HG03280 (cell line): Measurements from ENCODE around the gene EFL1.
"Not testable (repeated sequence)": the region's sequence is repeated elsewhere in the genome, so short reads cannot be mapped to it uniquely, and the experiment has no call there.

Experiments
- ATAC-seq: cut with Tn5 transposase; IDR thresholded peaks from one replicate; pipeline ENCODE4 v1.9.1; 2021; ENCODE audit warnings: mild to moderate bottlenecking, moderate library complexity; ENCODE audit not compliant: unreplicated experiment

The EFL1 gene

DNA sequence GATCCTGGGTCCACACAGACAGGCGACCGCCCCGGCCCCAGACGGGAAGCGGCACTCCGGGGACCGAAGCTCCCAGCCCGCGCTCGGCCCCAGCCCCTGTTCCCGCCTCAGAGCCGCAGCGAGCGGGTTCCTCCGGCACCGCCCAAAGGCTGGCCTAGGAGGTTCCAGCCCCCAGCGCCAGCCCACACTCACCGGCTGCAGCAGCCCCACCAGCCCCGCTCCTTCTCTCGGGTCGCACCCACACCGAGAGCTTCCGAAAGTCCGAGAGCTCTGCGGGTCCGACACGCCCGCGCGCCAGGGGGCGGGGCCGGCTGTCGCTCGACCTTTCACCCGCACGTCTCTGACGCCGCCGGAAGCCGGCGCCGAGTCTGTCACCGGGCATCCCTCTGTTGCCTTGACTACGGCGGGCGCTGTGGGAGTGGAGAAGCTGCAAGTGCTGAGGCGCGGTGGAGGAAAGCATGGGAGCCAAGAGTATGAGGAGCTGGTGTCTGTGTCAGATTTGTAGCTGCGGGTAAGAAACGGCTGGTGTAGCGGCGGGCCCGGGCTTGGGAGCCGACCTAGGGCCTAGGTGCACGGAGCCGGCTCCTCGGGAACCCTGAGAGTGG, at the start of gene EFL1, which contains the start of gene SAXO2:
EFL1 (minus strand) TSS at position 313 of the 605 bp plus-strand sequence. CDS start 956 bp downstream, outside the sequence.
SAXO2 (plus strand) TSS at position 397 of the 605 bp plus-strand sequence; CDS start at position 459, 62 bp downstream.
- peak; percentile 98 for ATAC-seq

DNA sequence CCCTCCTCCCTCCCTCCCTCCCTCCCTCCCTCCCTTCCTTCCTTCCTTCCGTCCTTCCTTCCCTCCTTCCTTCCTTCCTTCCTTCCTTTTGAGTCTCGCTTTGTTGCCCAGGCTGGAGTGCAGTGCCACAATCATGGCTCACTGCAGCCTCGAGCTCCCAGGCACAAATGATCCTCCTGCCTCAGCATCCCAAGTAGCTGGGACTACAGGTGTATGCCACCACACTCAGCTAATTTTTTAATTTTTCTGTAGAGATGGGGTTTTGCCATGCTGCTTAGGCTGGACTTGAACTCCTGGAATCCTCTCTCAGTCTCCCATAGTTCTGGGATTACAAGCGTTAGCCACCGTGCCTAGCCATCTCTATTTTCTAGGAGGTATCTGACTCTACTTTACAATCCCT, 48.8 kb upstream of the EFL1 start:
- not testable (repeated sequence) for ATAC-seq

DNA sequence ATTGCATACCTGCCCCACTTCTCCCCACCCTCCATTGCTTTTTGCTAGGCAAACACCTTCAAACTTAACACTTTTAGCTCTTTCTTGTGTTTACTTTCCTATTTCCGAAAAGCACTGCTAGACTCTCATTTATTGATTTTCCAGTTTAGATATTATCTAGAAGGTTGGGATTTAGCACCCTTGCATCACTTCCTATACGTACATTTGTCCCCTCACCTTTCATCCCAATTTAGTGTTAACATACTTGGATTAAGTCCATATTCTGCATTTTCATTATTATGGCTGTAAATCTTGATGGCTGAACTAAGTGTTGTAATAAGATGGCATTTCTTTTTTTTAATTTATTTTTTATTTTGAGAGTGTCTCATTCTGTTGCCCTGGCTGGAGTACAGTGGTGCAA, 47.3 kb upstream of the EFL1 start:
- no peak for ATAC-seq

DNA sequence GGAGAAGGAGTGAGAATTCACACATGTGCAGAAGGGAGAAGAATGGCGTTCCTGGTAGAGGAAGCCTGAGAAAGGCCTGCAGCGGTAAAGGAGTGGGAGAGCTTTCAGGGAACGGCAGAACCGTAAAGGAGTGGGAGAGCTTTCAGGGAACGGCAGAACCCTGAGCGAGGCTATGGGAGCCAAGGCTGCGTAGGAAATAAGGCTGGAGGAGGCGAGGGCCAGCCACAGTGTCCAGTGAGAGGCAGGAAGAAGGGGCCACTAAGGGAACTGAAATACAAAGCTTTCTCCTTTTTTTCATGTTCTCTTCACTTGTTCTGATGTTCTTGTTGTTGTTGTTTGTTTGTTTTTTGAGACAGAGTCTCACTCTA, 45.2 kb upstream of the EFL1 start:
- ATAC-seq, result no peak

DNA sequence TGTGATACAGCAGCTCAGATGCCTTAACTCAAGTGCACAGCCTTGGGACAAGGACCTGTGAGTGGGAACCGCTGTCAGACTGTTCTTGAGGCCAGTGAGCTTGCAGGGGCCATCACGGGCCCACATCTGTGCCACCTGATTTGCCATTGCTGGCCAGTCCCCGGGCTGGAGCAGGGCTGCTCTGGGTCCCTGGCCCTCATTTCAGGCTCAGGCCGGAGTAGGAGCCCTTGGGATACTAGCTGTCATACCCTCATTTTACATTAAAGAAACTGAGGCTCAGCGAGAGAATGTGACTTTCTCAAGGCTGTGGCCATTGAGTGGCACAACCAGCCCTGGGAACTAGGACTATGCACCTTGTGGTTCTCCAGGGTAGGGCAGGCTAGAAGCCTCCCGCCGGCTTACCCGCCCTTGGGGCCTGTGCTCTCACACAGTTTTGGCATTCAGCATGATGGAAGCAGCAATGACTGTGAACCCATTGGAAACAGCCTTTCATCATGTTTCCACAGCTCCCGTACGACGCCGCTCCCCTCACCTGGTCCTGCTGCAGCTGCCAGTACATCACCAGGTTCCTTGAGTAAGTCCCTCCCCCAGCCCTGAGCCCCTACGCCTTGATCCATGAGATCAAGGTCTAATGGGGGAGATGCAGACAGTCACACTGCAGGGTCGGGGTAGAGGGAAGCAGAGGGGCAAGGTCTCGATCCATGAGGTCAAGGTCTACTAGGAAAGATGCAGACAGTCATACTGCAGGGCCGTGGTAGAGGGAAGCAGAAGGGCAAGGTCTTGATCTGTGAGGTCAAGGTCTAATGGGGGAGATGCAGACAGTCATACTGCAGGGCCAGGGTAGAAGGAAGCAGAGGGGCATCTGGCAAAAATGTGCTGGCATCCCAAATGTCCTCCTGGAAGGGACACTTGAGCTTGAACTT, 44.5 kb upstream of the EFL1 start:
- ATAC-seq, result no peak

DNA sequence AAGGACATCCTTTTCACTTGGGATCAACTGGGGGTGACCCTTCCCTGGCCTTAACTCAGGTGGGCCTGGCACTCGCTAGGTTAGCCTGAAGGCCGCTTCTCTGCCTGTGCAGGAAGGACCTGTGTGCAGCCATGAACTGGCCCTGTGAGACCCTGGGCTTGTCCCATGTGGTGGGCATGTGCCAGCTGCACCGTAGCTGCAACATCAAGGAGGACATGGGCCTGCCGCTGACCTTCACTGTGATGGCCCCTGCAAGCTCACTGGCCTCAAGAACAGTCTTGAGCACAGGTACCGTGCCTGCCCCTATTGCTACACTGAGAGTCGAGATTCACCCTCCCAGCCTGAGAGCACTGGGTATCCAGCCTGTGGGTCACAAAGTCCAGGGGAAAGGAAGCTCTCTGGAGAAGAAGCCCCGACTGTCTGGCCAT, 43.1 kb upstream of the EFL1 start:
- no peak for ATAC-seq

DNA sequence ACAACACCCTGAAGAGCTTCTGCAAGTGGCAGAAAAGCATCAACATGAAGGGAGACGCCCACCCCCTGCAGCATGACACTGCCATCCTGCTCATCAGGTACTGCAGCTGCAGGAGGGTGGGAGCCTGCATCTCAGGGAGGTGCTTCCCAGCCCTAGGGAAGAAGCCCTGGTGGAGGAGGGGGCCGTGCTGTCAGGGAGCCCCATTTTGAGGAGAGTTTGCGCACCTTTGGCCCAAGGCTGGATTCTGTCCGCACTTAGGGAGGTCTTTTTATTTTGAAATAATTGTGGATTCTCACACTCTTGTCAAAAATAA, 42.2 kb upstream of the EFL1 start:
- ATAC-seq, result no peak

DNA sequence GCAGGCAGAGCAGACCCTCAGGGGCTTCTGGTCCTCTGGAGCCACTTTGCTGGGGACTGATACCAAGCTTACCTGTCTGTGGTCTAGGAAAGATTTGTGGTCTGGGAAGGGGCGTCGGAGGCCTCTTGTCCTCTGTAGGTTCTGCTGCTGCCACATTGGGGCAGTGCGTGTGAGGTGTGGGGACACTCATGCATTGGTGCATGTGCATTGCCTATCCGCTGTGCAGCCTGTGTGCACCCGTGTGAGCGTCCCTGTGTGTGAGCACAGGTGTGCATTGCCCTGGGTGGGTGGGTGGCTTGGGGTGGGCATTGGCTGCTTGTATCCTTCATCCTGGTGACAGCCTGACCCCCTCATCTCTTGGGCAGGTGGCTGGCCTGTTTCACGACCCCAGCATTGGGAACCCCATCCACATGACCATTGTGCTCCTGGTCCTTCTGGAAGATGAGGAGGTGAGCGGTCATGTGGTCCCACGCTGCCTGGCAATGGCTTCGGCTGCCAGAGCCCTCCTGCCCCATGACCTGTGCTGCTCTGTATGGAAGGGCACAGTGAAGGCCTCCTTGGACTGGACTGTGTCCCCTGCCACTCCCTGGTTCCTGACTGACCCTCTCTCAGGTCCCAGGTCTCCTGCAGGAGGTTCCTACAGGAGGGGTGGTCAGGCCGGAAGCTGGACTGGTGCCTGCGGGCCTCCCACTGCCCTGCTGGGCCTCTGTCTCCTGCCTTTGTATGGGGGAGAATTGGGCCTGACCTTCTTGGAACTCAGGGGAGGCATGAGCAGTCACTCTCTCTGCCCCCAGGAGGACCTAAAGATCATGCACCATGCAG, 41.6 kb upstream of the EFL1 start:
- ATAC-seq, result no peak

DNA sequence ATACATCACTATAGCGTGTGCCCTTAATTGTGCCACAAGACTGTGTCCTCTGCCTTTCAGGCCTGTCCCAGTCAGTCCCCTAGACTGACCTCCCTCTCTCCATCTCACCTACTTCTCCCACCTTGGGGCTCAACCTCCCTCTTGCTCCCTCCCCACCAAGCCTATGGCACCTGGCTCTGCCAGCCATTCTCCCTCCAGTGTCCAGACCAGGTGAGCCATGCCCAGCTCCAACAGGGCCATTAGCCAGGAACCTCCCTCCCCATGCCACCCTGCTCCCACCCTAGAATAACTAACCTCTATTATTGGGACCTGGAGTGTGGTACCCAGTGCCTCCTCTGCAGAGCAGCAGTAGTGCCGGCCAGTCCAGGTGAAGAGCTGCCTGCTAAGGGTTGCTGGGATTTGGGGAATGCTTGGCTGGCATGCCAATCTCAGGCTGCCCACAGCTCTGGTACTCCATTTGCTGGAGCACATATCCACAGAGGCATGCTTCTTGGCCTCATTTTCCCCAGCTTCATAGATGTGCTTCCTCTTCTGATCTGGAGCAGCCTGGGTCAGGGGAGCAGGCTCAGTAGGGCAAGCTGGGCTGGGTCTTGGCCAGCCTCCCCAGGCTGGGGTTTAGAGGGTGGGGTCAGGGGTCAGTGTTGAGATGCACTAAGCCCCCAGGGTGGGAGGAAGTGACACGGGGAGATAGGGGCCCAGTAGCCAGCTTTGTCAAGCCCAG, 38.9 kb upstream of the EFL1 start:
- no peak for ATAC-seq

DNA sequence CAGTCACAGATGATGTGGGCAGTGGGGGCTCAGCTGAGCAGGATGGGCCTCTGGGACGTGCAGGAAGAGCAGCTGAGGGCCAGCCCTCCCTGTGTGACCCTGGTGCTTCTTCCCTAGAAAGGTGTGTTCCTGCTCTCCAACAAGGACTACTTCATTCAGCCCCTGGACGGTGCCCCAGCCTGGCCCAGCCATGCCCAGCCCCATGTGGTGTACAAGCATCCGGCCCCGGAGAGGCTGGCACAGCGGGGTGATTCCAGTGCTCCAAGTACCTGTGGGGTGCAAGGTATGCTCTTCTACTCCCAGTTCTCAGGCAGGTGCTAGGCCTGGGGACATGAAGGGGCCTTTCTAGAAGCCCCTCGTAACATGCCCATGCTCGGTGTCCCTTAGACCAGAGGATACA, 38.3 kb upstream of the EFL1 start:
- ATAC-seq, result no peak

DNA sequence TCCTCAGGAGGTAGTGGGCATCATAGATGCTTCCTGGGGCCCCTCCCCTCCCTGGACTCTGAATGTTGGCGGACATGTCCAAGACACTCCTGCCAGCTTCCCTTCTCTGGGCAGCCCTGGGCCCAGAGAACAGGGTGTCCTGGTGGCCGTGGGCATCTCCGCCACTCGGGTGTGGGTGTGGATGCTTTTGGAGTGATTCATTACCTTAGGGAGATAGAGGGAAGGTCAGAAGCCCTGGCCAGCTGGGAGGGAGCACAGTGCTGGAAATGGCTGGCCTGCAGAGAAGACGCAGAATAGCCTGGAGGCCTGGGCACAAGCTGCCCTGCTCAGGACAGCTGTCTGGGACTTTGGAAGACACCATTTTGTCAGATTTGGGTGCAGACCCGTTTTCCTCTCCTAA, 37.8 kb upstream of the EFL1 start:
- ATAC-seq, result not testable (repeated sequence)

DNA sequence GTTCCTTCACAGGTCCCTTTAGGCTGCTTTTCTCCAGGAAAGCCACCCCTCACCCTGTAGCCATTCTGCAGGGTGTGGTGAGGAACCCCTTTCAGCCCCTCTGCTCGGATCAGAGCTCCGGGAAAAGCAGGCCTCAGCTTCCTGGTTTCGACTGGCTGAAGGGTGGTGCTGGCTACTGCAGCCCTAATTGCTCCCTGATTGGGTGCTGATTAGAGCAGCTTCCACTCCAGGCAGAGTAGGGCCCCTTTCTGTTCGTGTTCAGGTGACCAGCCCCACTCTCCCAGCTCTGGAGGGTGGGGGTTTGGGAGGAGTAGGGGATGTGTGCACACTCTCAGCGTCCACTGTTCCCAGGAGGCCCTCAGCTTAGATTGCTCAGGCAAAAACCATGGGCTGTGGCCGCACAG, 37.0 kb upstream of the EFL1 start:
- not testable (repeated sequence) for ATAC-seq

DNA sequence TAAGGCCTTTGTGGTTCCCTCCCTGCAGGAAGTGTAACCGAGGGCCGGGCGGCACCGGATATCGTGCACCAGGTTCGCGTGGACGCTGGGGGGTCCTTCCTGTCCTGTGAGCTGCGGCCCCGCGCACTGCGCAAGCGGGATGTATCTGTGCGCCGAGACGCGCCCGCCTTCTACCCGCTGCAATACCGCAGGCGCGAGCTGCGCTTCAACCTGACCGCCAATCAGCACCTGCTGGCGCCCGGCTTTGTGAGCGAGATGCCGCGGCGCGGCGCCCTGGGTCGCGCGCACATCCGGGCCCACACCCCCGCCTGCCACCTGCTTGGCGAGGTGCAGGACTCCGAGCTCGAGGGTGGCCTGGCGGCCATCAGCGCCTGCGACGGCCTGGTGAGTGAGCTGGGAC, 36.0 kb upstream of the EFL1 start:
- no peak for ATAC-seq

DNA sequence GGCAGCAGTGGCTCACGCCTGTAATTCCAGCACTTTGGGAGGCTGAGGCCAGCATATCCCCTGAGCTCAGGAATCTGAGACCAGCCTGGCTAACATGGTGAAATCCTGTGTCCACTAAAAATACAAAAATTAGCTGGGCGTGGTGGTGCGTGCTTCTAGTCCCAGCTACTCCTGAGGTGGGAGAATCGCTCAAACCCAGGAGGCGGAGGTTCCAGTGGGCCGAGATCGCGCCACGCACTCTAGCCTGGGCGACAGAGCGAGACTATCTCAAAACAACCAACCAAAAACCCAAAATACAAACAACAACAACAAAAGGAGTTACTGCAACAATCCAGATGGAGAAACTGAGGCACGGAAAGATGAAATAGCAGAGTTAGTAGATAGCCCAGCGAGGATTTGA, 35.5 kb upstream of the EFL1 start:
- ATAC-seq, result no peak

DNA sequence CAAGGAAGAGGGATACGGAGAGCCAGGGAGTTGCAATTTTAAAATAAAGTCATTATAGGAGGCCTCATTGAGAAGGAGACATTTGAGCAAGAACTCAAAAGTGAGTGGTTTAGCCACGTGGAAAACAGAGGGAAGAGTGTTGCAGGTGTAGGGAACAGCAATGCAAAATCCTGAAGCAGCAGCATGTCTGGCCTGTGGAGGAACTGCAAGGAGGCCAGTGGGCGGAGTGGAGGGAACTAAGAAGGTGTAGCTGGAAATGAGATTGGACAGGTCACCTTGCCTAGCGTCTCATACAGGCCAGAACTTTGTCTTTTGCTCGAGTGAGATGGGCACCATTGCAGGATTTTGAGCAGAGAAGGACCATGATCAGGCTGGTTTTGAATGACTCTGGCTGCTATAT, 35.0 kb upstream of the EFL1 start:
- no peak for ATAC-seq

DNA sequence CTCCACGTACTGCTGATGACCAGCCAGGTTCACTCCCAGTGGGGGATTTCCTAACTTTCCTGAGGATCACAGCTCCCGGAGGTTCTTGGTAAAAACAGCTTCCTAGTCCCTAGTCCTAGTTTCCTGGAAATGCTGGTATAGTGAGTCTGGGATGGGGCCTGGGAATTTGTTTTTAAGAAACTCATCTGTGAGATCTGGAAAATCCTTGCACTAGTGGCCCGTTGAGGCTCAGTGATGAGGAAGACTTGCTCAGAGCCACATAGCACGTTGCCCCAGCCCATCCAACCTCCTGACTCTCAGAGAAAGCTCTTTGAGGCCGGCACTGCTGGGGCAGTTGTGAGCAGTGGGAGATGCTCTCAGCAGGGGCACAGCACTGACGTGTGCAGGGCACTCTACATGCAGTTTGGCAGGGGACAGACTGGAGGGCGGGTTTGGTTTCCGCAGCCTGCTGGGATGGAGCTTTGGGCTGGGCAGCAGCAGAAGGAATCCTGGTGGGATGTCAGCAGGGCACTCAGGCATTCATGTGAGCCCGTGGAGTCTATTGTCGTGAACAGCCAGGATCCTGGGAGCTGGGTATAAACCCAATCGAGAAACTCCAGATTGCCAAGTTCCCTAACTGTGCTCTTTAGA, 31.6 kb upstream of the EFL1 start:
- no peak for ATAC-seq

DNA sequence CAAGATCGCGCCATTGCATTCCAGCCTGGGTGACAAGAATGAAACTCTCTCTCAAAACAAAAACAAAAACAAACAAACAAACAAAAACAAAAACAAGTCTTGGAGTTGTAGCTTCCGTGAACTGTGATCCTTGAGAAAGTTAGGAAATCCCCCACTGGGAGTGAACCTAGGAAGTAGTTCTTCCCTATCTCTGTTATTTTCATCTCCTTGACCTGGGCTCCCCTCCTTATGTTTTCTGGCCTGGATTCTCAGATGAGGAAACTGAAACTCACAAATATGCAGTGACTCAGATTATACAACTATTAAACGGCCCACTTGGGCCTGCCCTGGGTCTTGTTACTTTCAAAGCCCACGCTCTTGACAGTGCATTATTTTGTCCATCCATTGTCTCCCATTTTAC, 29.7 kb upstream of the EFL1 start:
- no peak for ATAC-seq

DNA sequence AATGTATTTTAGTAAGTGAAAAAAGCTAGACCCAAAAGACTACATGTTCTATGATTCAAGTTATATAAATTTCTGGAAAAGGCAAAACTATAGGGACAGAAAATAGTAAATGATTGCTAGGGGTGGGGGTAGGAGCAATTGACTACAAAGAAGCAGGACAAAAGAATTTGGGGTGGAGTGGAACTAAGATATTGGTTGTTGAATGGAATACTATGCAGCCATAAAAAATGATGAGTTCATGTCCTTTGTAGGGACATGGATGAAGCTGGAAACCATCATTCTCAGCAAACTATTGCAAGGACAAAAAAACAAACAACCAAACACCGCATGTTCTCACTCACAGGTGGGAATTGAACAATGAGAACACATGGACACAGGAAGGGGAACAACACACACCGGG, 25.7 kb upstream of the EFL1 start:
- ATAC-seq, result not testable (repeated sequence)

DNA sequence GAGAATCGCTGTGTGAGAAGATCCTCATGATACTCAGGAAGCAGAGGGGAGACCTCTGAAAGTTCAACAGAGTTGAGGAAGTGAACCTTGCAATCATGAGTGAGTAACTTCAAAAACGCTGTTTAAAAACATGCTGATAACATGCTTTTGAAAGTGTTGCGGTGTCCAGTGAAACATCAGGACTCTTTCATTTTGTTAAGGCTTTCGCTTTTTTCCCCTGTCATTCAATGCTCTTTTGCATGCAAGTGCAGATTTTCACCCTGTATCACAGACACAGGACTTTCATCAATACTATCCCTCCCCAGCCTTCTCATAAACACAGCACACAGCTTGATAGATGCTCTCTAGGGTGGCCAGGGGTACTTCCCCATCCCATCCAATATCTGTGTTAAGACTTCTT, 23.9 kb upstream of the EFL1 start:
- ATAC-seq, result peak; percentile 87

DNA sequence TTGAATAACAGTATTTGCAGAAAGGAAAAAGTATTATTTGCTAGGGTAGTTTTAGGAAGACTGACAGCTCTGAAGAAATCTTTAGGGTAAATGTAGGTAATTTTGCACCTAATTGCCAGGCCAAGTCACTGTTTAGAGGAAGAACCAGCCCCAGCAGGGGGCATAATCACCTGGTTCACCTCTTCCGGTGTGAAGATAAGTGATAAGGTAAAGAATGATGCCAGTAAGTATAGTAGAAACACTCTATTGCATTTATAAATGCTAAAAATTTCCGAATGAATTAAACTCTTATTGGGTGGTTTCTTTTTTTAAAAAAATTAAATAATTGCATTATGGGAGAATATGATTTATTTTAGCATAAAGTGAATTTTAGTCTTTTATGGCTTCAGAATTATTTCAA, 21.8 kb upstream of the EFL1 start:
- ATAC-seq, result not testable (repeated sequence)
